ENCODE results near the gene NINJ1.
A peak's percentile ranks its signal among the peaks of the same experiment; 100 is the strongest.

Gene NINJ1

GRCh38 chr9:93132287-93132927, 1.6 kb downstream of the NINJ1 start:
- no peak for DNase-seq

GRCh38 chr9:93131599-93132286, 2.3 kb downstream of the NINJ1 start:
- no peak for DNase-seq

GRCh38 chr9:93130861-93131481, 3.1 kb downstream of the NINJ1 start:
- no peak for DNase-seq

- no peak for DNase-seq
Observed at GRCh38 chr9:93129691-93130500, 4.2 kb downstream of the NINJ1 start.

GRCh38 chr9:93129286-93129685, 4.8 kb downstream of the NINJ1 start:
- DNase-seq = no peak

- DNase-seq = no peak
Observed at GRCh38 chr9:93128715-93129224, 5.3 kb downstream of the NINJ1 start.

DNA sequence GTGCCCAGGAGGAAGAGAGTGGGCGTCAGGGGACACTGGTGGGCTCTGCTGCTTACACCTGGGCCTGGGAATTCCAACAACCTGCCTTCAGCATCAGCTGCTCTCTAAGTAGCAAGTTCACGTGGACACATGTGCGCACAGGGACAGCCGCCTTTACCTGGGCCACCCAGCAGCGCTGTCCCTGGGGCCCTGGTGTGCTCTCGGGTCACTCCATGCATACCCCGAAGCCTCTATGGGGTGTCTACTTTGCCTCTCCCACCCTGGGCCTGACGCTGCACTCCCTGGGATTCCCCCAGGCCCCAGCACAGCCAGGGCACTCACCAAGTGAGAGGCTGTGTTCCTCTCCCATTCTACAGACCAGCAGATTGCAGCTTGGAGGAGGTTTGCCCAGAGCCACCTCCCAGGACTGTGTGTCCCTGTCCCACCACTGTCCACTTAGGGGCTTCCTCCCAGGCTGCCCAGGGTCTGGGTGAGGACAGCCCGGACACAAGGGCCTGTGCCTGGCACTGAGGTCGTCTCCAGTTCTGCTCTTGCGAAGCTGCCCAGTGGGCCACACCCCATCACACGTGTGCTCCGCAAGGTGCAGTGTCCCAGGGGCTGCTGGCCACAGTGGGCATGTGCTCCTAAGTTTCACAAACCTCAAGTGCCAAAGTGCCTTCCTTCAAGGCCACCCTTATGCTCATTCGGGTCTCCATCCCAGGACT, 5.9 kb downstream of the NINJ1 start:
- no peak for DNase-seq

GRCh38 chr9:93127395-93127911, 6.6 kb downstream of the NINJ1 start:
- no peak for DNase-seq

GRCh38 chr9:93126825-93127368, 7.2 kb downstream of the NINJ1 start:
- DNase-seq = no peak

DNA sequence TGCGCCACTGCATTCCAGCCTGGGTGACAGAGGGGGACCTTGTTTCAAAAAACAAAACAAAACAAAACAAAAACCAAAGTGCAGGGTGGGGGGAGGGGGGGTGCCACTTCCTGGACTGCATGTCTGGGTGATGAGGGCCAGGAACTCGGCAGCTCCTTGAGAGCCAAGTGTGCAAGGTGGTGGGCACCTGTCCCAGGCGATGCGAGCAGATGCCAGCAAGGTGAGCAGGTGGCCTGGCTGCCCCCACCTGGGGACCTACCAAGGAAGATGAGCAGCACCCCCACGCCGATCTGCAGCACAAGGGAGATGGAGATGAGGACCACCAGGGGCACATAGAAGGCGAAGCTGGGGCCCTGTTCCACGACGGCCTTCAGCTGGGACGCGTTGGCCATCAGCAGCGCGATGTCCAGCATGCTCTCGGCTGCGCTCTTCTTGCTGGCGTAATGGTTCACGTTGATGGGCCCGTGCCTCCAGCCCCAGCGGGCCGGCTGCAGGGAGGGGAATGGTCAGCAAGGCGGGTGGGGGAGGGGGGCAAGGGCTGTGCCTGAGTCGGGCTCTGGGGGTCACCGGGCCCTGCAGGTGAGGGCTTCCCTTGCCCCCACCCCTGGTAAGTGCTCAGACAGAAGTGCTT, 7.8 kb downstream of the NINJ1 start:
- no peak for DNase-seq

DNA sequence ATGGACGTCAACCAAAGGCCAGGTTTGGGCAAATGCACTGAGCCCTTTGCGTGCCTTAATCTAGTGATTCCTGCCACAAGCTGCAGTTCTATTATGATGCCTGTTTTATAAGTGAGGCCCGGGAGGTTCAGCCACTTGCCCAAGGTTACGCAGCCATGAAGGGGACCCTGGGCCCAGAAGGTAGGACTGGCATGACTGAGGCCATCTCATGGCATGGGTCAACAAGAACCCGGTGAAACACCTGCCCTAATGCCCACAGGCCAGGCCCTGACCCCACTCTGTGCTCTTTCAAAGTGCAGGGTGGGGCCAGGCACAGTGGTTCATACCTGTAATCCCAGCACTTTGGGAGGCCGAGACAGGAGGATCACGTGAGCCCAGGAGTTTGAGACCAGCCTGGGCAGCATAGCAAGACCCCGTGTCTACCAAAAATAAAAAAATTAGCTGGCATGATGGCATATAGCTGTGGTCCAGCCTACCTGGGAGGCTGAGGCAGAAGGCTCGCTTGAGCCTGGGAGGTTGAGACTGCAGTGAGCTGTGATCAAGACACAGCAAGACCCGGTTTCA, 8.6 kb downstream of the NINJ1 start:
- DNase-seq = no peak

DNA sequence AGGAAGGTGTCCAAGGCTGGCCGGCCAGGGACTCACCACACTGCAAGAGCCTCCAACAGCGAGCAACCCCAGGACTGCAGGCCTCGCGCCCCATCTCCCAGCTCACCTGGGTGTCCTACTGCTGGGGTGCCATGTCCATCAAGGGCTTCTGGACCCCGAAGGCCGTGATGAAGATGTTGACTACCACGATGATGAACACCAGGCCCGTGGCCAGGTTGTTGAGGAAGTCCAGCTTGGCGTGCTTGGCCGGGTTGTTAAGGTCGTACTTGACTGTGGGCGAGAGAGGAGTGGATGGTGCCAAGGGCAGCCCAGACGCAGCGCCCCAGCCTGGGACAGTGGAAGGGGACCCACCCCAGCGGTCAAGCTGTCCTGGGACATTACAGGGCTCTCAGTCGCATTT, 9.3 kb downstream of the NINJ1 start:
- DNase-seq = no peak

DNA sequence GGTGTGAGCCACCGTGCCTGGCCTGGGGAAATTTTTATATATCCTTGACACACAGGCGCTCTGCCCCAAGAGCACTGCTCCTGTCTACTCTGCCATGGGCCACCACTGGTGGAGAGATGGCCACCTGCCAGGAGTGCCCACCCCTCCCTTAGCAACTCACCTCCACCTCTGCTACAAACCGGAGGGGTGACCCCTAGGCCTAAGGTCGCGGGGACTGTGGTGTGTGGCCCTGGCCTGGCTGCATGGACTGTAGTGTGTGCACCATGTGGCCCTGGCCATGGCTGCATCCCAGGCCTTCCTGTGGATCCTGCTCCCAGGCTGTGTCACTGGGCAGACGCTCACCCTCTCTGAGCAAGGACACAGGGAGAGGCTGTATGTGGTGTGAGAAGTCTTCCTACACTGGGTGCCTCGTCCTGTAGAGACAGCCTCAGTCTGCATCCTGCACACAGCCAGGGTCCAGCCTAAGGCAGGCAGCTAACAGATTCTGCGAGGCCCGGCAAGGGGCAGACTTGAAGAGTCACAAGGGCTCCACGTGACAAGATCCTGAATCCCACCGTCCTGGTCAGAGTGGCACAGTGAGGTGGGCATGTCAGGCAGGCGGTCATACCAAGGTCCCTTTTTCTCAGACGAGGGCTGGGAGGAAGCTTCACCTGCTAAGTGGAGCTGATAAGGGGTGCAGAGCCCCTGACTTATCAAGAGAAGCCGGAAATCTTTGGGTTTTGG, 10.3 kb downstream of the NINJ1 start:
- no peak for DNase-seq

DNA sequence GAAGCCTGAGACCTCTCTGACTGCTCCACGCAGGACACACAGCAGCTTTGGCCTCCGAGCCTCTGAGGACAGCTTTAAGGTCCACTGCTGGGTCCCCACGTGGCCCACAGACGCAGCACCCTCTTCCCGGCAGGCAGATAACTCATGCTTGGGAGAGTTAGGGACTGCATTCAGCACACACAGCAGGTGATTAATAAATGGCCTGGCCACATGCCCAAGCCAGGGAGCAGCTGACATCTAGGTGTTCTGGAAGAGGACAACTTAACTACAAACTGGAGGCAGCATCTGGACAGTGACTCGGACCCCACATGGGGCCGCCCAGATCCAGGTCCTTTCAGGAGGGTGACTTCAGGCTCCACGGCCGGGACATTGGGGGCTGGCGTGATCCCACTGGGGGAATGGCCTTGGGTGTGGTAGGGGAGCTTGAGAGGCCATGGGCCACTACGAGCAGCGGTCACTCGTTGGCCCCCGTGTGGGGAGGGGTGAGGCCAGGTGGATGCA, 11.3 kb downstream of the NINJ1 start:
- DNase-seq = peak in 1 of 2 experiments; percentile 38

GRCh38 chr9:93121316-93122241, 12.5 kb downstream of the NINJ1 start:
- DNase-seq = no peak

DNA sequence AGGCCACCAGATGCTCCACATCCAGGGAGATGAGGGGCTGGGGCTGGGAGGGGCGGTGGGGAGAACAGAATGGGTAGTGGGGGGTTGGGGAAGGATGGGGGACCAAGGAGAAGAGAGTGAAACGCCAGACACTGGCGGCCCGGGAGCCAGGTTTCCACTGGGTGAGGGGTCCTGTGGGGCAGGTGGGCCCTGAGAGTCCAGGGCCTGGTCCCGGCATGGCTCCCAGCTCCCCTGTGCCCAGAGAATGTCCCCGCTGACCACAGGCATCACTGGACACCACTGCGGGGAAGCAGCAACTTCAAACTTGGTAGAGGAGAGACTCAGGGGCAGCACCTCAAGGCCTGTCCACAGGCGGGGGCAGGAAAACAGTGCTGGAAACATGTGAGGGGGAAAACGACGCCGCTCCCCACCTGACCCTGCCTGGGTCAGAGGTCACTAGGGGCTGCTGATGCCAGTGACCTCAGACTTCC, 13.2 kb downstream of the NINJ1 start:
- DNase-seq = no peak

- no peak for DNase-seq
Observed at GRCh38 chr9:93119953-93120845, 13.9 kb downstream of the NINJ1 start.

DNA sequence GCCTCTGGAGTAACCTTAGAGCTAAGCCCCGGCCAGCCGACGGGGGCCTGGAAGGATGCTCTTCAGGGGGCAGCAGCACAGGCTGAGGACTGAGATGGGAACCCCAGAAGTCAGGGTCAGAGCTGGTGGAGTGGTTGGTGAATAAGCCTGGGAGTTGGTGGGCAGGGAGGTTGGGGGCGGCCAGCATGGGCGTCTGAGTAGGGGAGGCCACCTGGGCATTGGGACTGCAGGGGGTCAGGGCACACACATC, 14.4 kb downstream of the NINJ1 start:
- DNase-seq = no peak

Data from NCI-H2081 (cell line).